Astrocyte of the spinal cord (primary cell): ENCODE data around the gene CWC22.

Source experiments
- DNase-seq: peaks from one replicate; pipeline ENCODE4 v3.0.0; 2011; ENCODE audit warnings: low read depth, low spot score
- H3K4me3 ChIP-seq: 2 replicates; pipeline ENCODE4 v1.5.1; 2011; ENCODE audit warnings: low read depth, mild to moderate bottlenecking, low read length, moderate library complexity
- CTCF ChIP-seq: IDR thresholded peaks from 2 replicates; pipeline ENCODE4 v1.5.1; 2012; ENCODE audit warnings: low read depth, mild to moderate bottlenecking, low read length, inconsistent platforms
- in situ Hi-C: cut with HindIII; loops from 2 replicates; pipeline ENCODE4 v1.10.0; 2017; ENCODE audit warnings: low sequenced_read_pairs

The CWC22 gene

DNA sequence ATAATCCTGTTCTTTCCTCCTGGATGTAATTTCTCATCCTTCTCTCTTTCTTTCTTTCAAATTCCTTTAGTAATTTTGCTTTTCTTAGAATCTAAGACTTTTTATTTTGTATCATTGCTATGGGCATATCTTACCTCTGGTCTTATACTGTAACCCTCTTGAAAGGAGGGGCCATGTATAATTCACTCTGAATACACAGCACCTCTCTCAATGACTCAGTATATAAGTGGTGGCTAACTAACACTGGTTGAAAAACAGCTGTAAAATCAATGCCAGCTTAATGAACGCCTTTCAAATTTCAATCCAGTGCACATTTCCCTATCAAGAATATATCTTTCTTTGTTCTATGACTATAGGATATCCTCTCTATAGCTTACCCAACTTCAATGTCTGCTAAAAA lies 53.7 kb downstream of the CWC22 start:
- no peak for DNase-seq
- in situ Hi-C loops, result no loop called here

DNA sequence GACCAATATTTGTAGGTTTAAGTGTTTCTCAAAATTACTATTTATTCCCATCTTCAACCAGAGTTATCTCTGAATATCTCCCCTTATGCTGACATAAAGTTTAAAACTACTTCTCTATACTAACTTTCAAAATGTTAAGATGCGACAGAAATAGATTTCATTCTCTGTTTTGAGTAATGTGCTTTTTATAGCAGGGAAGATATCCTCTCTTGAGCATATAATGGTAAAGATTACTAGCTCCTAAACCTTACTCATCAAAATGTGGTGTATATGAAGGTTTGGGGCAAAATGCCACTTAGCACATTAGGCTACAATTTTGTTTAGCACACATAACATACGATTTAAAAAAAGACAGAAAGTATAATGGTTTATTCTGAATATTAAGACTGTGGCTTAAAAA lies 54.4 kb downstream of the CWC22 start:
- no peak overlapping the region for H3K4me3 ChIP-seq
- no peak for DNase-seq
- in situ Hi-C loops, result no loop called here
- TF ChIP-seq CTCF, result no peak

More for the DNA sequence above, 53.7 kb downstream of the CWC22 start:
- TF ChIP-seq CTCF, result no peak
- no peak overlapping the region for H3K4me3 ChIP-seq

GRCh38 chr2:179951680-179952079 lies 55.4 kb downstream of the CWC22 start:
- in situ Hi-C loops, result no loop called here
- H3K4me3 ChIP-seq, result no peak overlapping the region
- TF ChIP-seq CTCF, result no peak
- no peak for DNase-seq

- no peak for TF ChIP-seq CTCF
- in situ Hi-C loops, result no loop called here
- H3K4me3 ChIP-seq, result no peak overlapping the region
- DNase-seq, result no peak
Observed at GRCh38 chr2:179950391-179950790, 56.7 kb downstream of the CWC22 start.

DNA sequence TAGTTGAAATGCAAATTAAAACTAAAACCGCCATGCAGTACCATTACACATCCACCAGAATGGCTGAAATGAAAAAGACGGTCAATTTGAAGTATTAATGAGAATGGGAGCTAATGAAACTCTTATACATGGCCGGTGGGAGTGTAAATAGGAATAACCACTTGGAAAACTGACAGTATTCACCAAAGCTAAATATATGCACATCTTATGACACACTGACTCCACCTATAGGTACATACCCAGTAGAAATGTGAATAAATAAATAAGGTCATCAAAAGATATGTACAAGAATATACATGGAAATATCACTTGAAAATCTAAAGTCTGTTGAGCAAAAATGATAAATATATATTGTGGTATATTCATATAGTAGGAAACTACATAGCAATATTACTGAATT lies 57.7 kb downstream of the CWC22 start:
- DNase-seq, result no peak
- no peak overlapping the region for H3K4me3 ChIP-seq
- in situ Hi-C loops, result no loop called here
- TF ChIP-seq CTCF, result no peak

- no peak for TF ChIP-seq CTCF
- no peak for DNase-seq
- in situ Hi-C loops, result no loop called here
Observed at GRCh38 chr2:179948058-179948457, 59.0 kb downstream of the CWC22 start.

More at GRCh38 chr2:179948058-179948457, 59.0 kb downstream of the CWC22 start:
- no peak overlapping the region for H3K4me3 ChIP-seq
